A549 (cell line): ENCODE results near the gene TMEM121. TPM values are rescaled to one million over a fixed set of nuclear protein-coding genes. Genes with fewer than 3 reads are reported as not detected.

Experiments
- ATAC-seq, 2 experiments: fragments of 200-7000 bp in 1 of 2; fragments of >200 bp in 1 of 2; cut with Nextera tagmentation in 1 of 2; cut with Tn5 transposase in 1 of 2; 3 replicates each; pipeline versions ENCODE4 v1.8.0 to v1.9.1; 2018 to 2020; ENCODE audit warnings: mild to moderate bottlenecking in 1 of 2, moderate library complexity in 1 of 2
- CTCF ChIA-PET: fragments of 300-600 bp; sonication (Branson Sonifier 250); formaldehyde crosslinking; extraction: SDS; loops from one replicate; lab custom pipeline; 2021; ENCODE audit warnings: antibody characterized with exemption, inconsistent platforms; lab: Yijun Ruan, JAX
- POLR2A ChIA-PET: fragments of 350-600 bp; formaldehyde crosslinking; extraction: SDS; loops from one replicate; lab custom pipeline; 2021; ENCODE audit warnings: antibody characterized with exemption, inconsistent platforms; lab: Yijun Ruan, JAX
- DNase-seq, 2 experiments: peaks; one replicate each; pipeline versions ENCODE4 v3.0.0 to v3.0.0-alpha.2; 2011 to 2016; ENCODE audit warnings: low read depth in 1 of 2, low spot score in 1 of 2
- FAIRE-seq: peaks from 2 replicates; lab custom pipeline; 2011; peaks lifted over from hg19 to GRCh38; lab: Jason Lieb, UNC
- H3K27ac ChIP-seq, 2 experiments: fragments of >200 bp; sonication (Bioruptor Twin); formaldehyde crosslinking; 3 replicates each; pipeline ENCODE4 v1.5.1; 2016 to 2017
- H3K4me1 ChIP-seq: fragments of >200 bp; sonication (Bioruptor Twin); formaldehyde crosslinking; 3 replicates; pipeline ENCODE4 v1.6.1; 2016
- H3K4me2 ChIP-seq: fragments of >200 bp; sonication (Bioruptor Twin); formaldehyde crosslinking; 3 replicates; pipeline ENCODE4 v1.6.1; 2016
- H3K4me3 ChIP-seq: fragments of >200 bp; sonication (Bioruptor Twin); formaldehyde crosslinking; 3 replicates; pipeline ENCODE4 v1.5.1; 2016
- H3K9me3 ChIP-seq: fragments of >200 bp; sonication (Bioruptor Twin); formaldehyde crosslinking; 3 replicates; pipeline ENCODE4 v1.6.1; 2016
- BHLHE40 ChIP-seq: IDR thresholded peaks from 2 replicates; pipeline ENCODE4 v1.6.1; 2012; ENCODE audit warnings: low read depth, low read length, inconsistent platforms
- CBX2 ChIP-seq: fragments of 200-600 bp; sonication (generic); IDR thresholded peaks from 2 replicates; pipeline ENCODE4 v1.6.1; 2016; ENCODE audit warnings: low read depth, mild to moderate bottlenecking, borderline replicate concordance
- CBX8 ChIP-seq: fragments of 200-600 bp; sonication (generic); IDR thresholded peaks from 2 replicates; pipeline ENCODE4 v1.6.1; 2016
- CHD4 ChIP-seq: fragments of 200-600 bp; sonication (generic); IDR thresholded peaks from 2 replicates; pipeline ENCODE4 v1.6.1; 2016; ENCODE audit warnings: antibody characterized with exemption, mild to moderate bottlenecking, borderline replicate concordance
- EHF ChIP-seq: fragments of 250-450 bp; sonication (Bioruptor Pico); IDR thresholded peaks from 2 replicates; pipeline ENCODE4 v1.5.0; 2020; ENCODE audit warnings: mild to moderate bottlenecking
- EHMT2 ChIP-seq: fragments of 200-600 bp; sonication (generic); IDR thresholded peaks from 2 replicates; pipeline ENCODE4 v1.6.1; 2016; ENCODE audit warnings: antibody characterized with exemption, low read depth, mild to moderate bottlenecking, moderate library complexity
- EP300 ChIP-seq, 2 experiments: fragments of >200 bp; sonication (Bioruptor Twin); formaldehyde crosslinking; IDR thresholded peaks; 2 replicates in 1 of 2; 3 replicates in 1 of 2; pipeline ENCODE4 v1.6.1; 2016 to 2017
- ESRRA ChIP-seq: fragments of 150-350 bp; IDR thresholded peaks from 2 replicates; pipeline ENCODE4 v1.6.1; 2014; ENCODE audit warnings: mild to moderate bottlenecking, low read length, borderline replicate concordance
- FOXS1 ChIP-seq: fragments of 250-450 bp; sonication (Bioruptor Pico); IDR thresholded peaks from 2 replicates; pipeline ENCODE4 v1.5.0; 2020; ENCODE audit warnings: mild to moderate bottlenecking, moderate library complexity
- GATA3 ChIP-seq: IDR thresholded peaks from 2 replicates; pipeline ENCODE4 v1.6.1; 2012; ENCODE audit warnings: borderline replicate concordance
- HDAC2 ChIP-seq: fragments of 200-600 bp; sonication (generic); IDR thresholded peaks from 2 replicates; pipeline ENCODE4 v1.6.1; 2016
- HEYL ChIP-seq: fragments of 250-450 bp; sonication (Bioruptor Pico); IDR thresholded peaks from 2 replicates; pipeline ENCODE4 v1.8.0; 2021; ENCODE audit warnings: mild to moderate bottlenecking, moderate library complexity
- HOXA7 ChIP-seq: fragments of 250-450 bp; sonication (Bioruptor Pico); IDR thresholded peaks from 2 replicates; pipeline ENCODE4 v1.5.0; 2020; ENCODE audit warnings: mild to moderate bottlenecking, moderate library complexity
- HOXB5 ChIP-seq: fragments of 250-450 bp; sonication (Bioruptor Pico); IDR thresholded peaks from 2 replicates; pipeline ENCODE4 v1.5.0; 2020; ENCODE audit warnings: mild to moderate bottlenecking, moderate library complexity
- JUNB ChIP-seq: fragments of >200 bp; sonication (Bioruptor Twin); formaldehyde crosslinking; IDR thresholded peaks from 2 replicates; pipeline ENCODE4 v1.6.1; 2016
- KDM1A ChIP-seq: fragments of 200-600 bp; sonication (generic); IDR thresholded peaks from 2 replicates; pipeline ENCODE4 v1.6.1; 2016; ENCODE audit warnings: low read depth, mild to moderate bottlenecking
- MAX ChIP-seq: IDR thresholded peaks from 2 replicates; pipeline ENCODE4 v1.6.1; 2012
- MYC ChIP-seq: IDR thresholded peaks from 2 replicates; pipeline ENCODE4 v1.6.1; 2012; ENCODE audit warnings: mild to moderate bottlenecking, inconsistent platforms, low read length, improper control_type of control experiment, borderline replicate concordance
- NFE2L2 ChIP-seq: fragments of 150-350 bp; conservative IDR thresholded peaks from 2 replicates; pipeline ENCODE4 v1.6.1; 2014; ENCODE audit warnings: low read length
- NPAS2 ChIP-seq: fragments of 250-450 bp; sonication (Bioruptor Pico); IDR thresholded peaks from 2 replicates; pipeline ENCODE4 v1.8.0; 2022; ENCODE audit warnings: mild to moderate bottlenecking, moderate library complexity, borderline replicate concordance
- NR3C1 ChIP-seq: fragments of >200 bp; sonication (Bioruptor Twin); formaldehyde crosslinking; IDR thresholded peaks from 3 replicates; pipeline ENCODE4 v1.6.1; 2017
- PBX3 ChIP-seq: IDR thresholded peaks from 2 replicates; pipeline ENCODE4 v1.6.1; 2012
- PHF8 ChIP-seq: fragments of 200-600 bp; sonication (generic); IDR thresholded peaks from 2 replicates; pipeline ENCODE4 v1.6.1; 2016; ENCODE audit warnings: low read depth, mild to moderate bottlenecking, antibody characterized with exemption, moderate library complexity, borderline replicate concordance
- POLR2A ChIP-seq: IDR thresholded peaks from 2 replicates; pipeline ENCODE4 v1.6.1; 2012; ENCODE audit warnings: mild to moderate bottlenecking, low read length
- RCOR1 ChIP-seq: fragments of 150-350 bp; IDR thresholded peaks from 2 replicates; pipeline ENCODE4 v1.6.1; 2014; ENCODE audit warnings: antibody characterized with exemption, low read length, low read depth
- REST ChIP-seq: fragments of 200-600 bp; sonication (generic); IDR thresholded peaks from 2 replicates; pipeline ENCODE4 v1.6.1; 2016; ENCODE audit warnings: antibody characterized with exemption, mild to moderate bottlenecking, moderate library complexity
- TFCP2L1 ChIP-seq: fragments of 250-450 bp; sonication (Bioruptor Pico); IDR thresholded peaks from 2 replicates; pipeline ENCODE4 v1.5.0; 2021; ENCODE audit warnings: mild to moderate bottlenecking
- TP53 ChIP-seq: fragments of 250-450 bp; sonication (Bioruptor Pico); IDR thresholded peaks from 2 replicates; pipeline ENCODE4 v1.5.0; 2021; ENCODE audit warnings: mild to moderate bottlenecking, moderate library complexity
- ZFP36 ChIP-seq: fragments of 450-650 bp; IDR thresholded peaks from 2 replicates; pipeline ENCODE4 v1.6.1; 2014; ENCODE audit warnings: borderline replicate concordance; ENCODE audit not compliant: partially characterized antibody
- WGBS: methylation state at CpG from one replicate; pipeline ENCODE4 v1.1.6; 2017; ENCODE audit errors: missing lambda C conversion rate; 5-methylcytosine and 5-hydroxymethylcytosine counted together
- polyA plus RNA-seq, 4 experiments: library from polyadenylated mRNA; depleted of rRNA in 3 of 4; stranded (reverse); fragments of >200 nt; fragmentation: RNase III in 1 of 4; extraction: RNeasy Plus Mini Kit Qiagen cat#74134 plus additional on column Dnase treatment in 1 of 4; gene quantifications; 2 replicates in 3 of 4; 3 replicates in 1 of 4; pipeline ENCODE4 v1.2.3, GENCODE V29; 2011 to 2017
- TF ChIP-seq, protein P1 (sequence below): fragments of 450-650 bp; IDR thresholded peaks from 2 replicates; pipeline ENCODE4 v1.6.1; 2014; ENCODE audit warnings: antibody characterized with exemption

Gene TMEM121
- polyA plus RNA-seq, 2 of the 4 experiments (the other 2 are of a cell fraction): 2.3 to 5.7 TPM

GRCh38 chr14:105489542-105490266, 36.7 kb upstream of the TMEM121 start (continued):
- TF ChIP-seq PBX3 (peak; percentile 75), ZFP36 (peak; percentile 80), MAX (no peak; the same call in none of the 2 replicates), CHD4 (no peak), HOXA7 (CRISPR knock-in tag) (0 out of 2 replicates have a peak, but pooled peaks have one; percentile 50), KDM1A (no peak), PHF8 (no peak; the same call in 1 of the 2 replicates), EHF (CRISPR knock-in tag) (no peak)

DNA sequence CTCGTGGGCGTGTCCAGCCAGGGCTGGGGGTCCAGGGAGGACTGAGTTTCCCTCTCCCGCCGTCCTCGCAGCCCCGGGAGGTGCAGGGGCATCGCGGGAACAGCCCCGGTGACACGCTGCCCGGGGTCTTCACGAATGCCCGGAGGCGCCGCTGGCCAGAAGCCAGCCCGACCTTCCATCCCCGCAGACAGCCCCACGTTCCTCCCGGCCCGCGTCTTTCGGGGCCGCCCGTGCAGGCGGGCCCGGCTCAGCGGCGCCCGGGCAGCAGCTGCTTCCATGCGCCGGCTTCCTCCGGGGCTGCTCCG, 36.2 kb upstream of the TMEM121 start:
- ATAC-seq (peak in 1 of 2 experiments; percentile 2; a peak in 4 of 6 replicates), FAIRE-seq (no peak)
- H3K27ac ChIP-seq: peak overlapping the region; percentile 84 to 99
- TF ChIP-seq, protein P1, sequence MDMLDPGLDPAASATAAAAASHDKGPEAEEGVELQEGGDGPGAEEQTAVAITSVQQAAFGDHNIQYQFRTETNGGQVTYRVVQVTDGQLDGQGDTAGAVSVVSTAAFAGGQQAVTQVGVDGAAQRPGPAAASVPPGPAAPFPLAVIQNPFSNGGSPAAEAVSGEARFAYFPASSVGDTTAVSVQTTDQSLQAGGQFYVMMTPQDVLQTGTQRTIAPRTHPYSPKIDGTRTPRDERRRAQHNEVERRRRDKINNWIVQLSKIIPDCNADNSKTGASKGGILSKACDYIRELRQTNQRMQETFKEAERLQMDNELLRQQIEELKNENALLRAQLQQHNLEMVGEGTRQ: no peak
- TF ChIP-seq NFE2L2: no peak
- TF ChIP-seq NR3C1: no peak
- TF ChIP-seq PBX3: no peak
- no peak for TF ChIP-seq FOXS1 (CRISPR knock-in tag)
- no peak for TF ChIP-seq BHLHE40
- peak; percentile 89; the same call in 1 of the 2 replicates for TF ChIP-seq TP53 (CRISPR knock-in tag)
- TF ChIP-seq NPAS2 (CRISPR knock-in tag): no peak
- peak; percentile 82; the same call in 1 of the 2 replicates for TF ChIP-seq TFCP2L1
- TF ChIP-seq REST: peak; percentile 65; the same call in 1 of the 2 replicates
- TF ChIP-seq ESRRA: no peak
- TF ChIP-seq HEYL (CRISPR knock-in tag): no peak
- TF ChIP-seq CHD4: no peak
- TF ChIP-seq GATA3: no peak
- no peak for TF ChIP-seq EP300 (IDR thresholded peaks at IDR 0.05)
- no peak for TF ChIP-seq RCOR1
- TF ChIP-seq HOXB5 (CRISPR knock-in tag): peak; percentile 38; the same call in 1 of the 2 replicates
- TF ChIP-seq ZFP36: no peak
- TF ChIP-seq EHMT2: no peak
- no peak for TF ChIP-seq JUNB
- no peak for TF ChIP-seq POLR2A
- no peak for TF ChIP-seq HDAC2
- TF ChIP-seq CBX2: no peak
- TF ChIP-seq MAX: no peak
- no peak for TF ChIP-seq CBX8
- TF ChIP-seq KDM1A: no peak
- no peak for TF ChIP-seq MYC

More for the DNA sequence above, 36.2 kb upstream of the TMEM121 start:
- H3K4me1 ChIP-seq: peaks cover 41% of the 10 kb centered on the region
- no peaks in the 10 kb centered on the region for H3K9me3 ChIP-seq
- peak overlapping the region; percentile 92 for H3K4me2 ChIP-seq
- peak overlapping the region; percentile 59 for H3K4me3 ChIP-seq
- 0% methylated on average over 6 of the region's 33 CpGs for WGBS
- no peak for DNase-seq
- POLR2A ChIA-PET: interaction anchor here (0.8 to 2.5 kb wide), 9 partner anchors 9 to 189 kb away, joined by 3 to 81 read pairs (median 5); partner anchors contain the start of gene BRF1
- CTCF ChIA-PET: interaction anchor here (0.8 to 3.8 kb wide), 34 partner anchors 9 to 400 kb away, joined by 3 to 132 read pairs (median 6); partner anchors contain the start of genes BTBD6 and TMEM121
